ENCODE measurements around the gene NRG2. TPM values are rescaled to one million over a fixed set of nuclear protein-coding genes. Genes with fewer than 3 reads are reported as not detected.

The NRG2 gene
- total and polyA plus RNA-seq, 11 donors = 0.72 to 4.8 (median 3.4) TPM

- H3K27ac ChIP-seq = no peak overlapping the region
- intact Hi-C loops (cut with DNase I) = loop anchor here in 1 of 10 donors (10.0 kb wide), 1 partner anchor 67 kb away; no protein-coding TSS in a partner anchor
- no peaks in the 10 kb centered on the region for H3K36me3 ChIP-seq
- ATAC-seq (no peak), DNase-seq (no peak)
- peaks cover 0 to 39% (median 19%) of the 10 kb centered on the region in 12 donors for H3K4me1 ChIP-seq
- peaks cover 0 to 13% (median 0%) of the 10 kb centered on the region in 9 donors for H3K27me3 ChIP-seq
- no peak overlapping the region for H3K4me3 ChIP-seq
- WGBS, 4 donors = 91 to 99% (median 95%) methylated on average over 6 of the region's 6 CpGs
- H3K9me3 ChIP-seq = no peaks in the 10 kb centered on the region
- TF ChIP-seq POLR2A (IDR thresholded peaks at IDR 0.05) = no peak
- TF ChIP-seq, protein P1, sequence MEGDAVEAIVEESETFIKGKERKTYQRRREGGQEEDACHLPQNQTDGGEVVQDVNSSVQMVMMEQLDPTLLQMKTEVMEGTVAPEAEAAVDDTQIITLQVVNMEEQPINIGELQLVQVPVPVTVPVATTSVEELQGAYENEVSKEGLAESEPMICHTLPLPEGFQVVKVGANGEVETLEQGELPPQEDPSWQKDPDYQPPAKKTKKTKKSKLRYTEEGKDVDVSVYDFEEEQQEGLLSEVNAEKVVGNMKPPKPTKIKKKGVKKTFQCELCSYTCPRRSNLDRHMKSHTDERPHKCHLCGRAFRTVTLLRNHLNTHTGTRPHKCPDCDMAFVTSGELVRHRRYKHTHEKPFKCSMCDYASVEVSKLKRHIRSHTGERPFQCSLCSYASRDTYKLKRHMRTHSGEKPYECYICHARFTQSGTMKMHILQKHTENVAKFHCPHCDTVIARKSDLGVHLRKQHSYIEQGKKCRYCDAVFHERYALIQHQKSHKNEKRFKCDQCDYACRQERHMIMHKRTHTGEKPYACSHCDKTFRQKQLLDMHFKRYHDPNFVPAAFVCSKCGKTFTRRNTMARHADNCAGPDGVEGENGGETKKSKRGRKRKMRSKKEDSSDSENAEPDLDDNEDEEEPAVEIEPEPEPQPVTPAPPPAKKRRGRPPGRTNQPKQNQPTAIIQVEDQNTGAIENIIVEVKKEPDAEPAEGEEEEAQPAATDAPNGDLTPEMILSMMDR (IDR thresholded peaks at IDR 0.05) = no peak
Measured at GRCh38 chr5:139897982-139898381, 145.1 kb downstream of the NRG2 start.

GRCh38 chr5:139897342-139897741 lies 145.8 kb downstream of the NRG2 start:
- H3K4me1 ChIP-seq = peaks cover 0 to 39% (median 19%) of the 10 kb centered on the region in 12 donors
- no peak for ATAC-seq
- no peaks in the 10 kb centered on the region for H3K36me3 ChIP-seq
- H3K27me3 ChIP-seq = peaks cover 0 to 7% (median 0%) of the 10 kb centered on the region in 9 donors
- H3K9me3 ChIP-seq = no peaks in the 10 kb centered on the region
- no peak overlapping the region for H3K4me3 ChIP-seq
- TF ChIP-seq, protein P1 (IDR thresholded peaks at IDR 0.05) = no peak
- no peak for TF ChIP-seq POLR2A (IDR thresholded peaks at IDR 0.05)
- DNase-seq = no peak
- intact Hi-C loops (cut with DNase I) = loop anchor here in 1 of 10 donors (10.0 kb wide), 1 partner anchor 67 kb away; no protein-coding TSS in a partner anchor
- 81 to 87% (median 84%) methylated on average over 6 of the region's 6 CpGs for WGBS, 4 donors
- H3K27ac ChIP-seq = no peak overlapping the region

DNA sequence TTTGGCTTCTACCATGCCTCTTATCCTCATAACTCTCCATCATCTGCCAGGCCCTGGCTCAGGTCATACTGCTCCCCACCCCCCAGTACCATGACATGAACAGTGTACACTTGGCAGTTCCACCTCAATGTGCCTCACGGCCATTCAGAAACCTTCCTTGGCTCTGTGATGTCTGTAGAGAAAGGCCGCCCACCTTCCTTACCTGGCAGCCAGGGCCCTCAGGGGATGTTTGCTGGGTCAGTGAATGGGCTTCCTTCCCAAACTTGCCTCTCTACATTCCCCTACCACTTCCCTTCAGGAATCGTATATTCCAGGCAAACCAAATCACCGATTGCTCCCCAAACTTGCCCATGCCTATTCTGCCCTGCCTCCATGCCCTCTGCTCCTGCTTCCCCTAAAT lies 146.4 kb downstream of the NRG2 start:
- peaks cover 0 to 1% (median 0%) of the 10 kb centered on the region in 9 donors for H3K27me3 ChIP-seq
- no peaks in the 10 kb centered on the region for H3K9me3 ChIP-seq
- TF ChIP-seq, protein P1 (IDR thresholded peaks at IDR 0.05) = no peak
- no peak for TF ChIP-seq POLR2A (IDR thresholded peaks at IDR 0.05)
- WGBS, 4 donors = 80 to 95% (median 85%) methylated on average over 4 of the region's 4 CpGs
- DNase-seq (no peak), ATAC-seq (no peak)
- H3K4me1 ChIP-seq = peaks cover 0 to 39% (median 19%) of the 10 kb centered on the region in 12 donors
- no peaks in the 10 kb centered on the region for H3K36me3 ChIP-seq
- H3K27ac ChIP-seq = no peak overlapping the region
- H3K4me3 ChIP-seq = no peak overlapping the region
- intact Hi-C loops (cut with DNase I) = loop anchor here in 1 of 10 donors (10.0 kb wide), 1 partner anchor 68 kb away; no protein-coding TSS in a partner anchor

- no peaks in the 10 kb centered on the region for H3K9me3 ChIP-seq
- TF ChIP-seq, protein P1 (IDR thresholded peaks at IDR 0.05) = no peak
- no peak for TF ChIP-seq POLR2A (IDR thresholded peaks at IDR 0.05)
- ATAC-seq (peak in 1 of 4 donors; percentile 35), DNase-seq (peak in 3 of 5 donors; percentile 46 to 53 (median 51))
- H3K36me3 ChIP-seq = no peaks in the 10 kb centered on the region
- WGBS, 4 donors = 22 to 62% (median 48%) methylated on average over 2 of the region's 2 CpGs
- peaks cover 0 to 34% (median 19%) of the 10 kb centered on the region in 12 donors for H3K4me1 ChIP-seq
- H3K4me3 ChIP-seq = no peak overlapping the region
- H3K27ac ChIP-seq = peak overlapping the region in 1 of 12 donors; percentile 1
- intact Hi-C loops (cut with DNase I) = loop anchor here in 1 of 10 donors (10.0 kb wide), 1 partner anchor 69 kb away; no protein-coding TSS in a partner anchor
- no peaks in the 10 kb centered on the region for H3K27me3 ChIP-seq
Measured at GRCh38 chr5:139895647-139896046, 147.5 kb downstream of the NRG2 start.
